Stimulated activated CD8-positive, alpha-beta memory T cell treated with anti-CD3 and anti-CD28 coated beads, Interleukin-4, amount 100 ng/mL, for 1 hour (primary cell): ENCODE data around the gene LCN12.

Experiments used
- DNase-seq, 2 donors: peaks; one replicate each; pipeline ENCODE4 v3.0.0-alpha.2; 2020; ENCODE audit warnings: low read depth in 2 of 2, low spot score in 1 of 2

The LCN12 gene

DNA sequence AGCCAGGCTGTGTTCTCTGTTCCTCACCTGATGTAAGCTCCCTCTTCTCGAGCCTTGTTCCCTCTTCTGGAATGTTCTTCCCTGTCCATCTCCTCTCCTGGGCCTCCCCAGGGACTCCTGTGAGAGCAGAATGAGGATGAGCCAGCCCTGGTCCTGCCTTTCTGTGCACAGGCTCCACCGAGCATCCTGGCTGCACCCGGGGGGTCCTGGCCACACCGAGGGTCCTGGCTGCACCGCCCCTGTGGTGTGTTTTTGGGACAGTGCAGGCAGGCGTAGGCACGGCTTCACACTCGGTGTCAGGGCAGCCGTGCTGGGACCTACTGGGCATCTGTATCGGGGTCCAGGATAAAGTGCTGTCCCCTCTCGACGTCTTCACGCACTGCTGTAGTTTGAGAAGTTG, 25.3 kb upstream of the LCN12 start:
- no peak for DNase-seq

DNA sequence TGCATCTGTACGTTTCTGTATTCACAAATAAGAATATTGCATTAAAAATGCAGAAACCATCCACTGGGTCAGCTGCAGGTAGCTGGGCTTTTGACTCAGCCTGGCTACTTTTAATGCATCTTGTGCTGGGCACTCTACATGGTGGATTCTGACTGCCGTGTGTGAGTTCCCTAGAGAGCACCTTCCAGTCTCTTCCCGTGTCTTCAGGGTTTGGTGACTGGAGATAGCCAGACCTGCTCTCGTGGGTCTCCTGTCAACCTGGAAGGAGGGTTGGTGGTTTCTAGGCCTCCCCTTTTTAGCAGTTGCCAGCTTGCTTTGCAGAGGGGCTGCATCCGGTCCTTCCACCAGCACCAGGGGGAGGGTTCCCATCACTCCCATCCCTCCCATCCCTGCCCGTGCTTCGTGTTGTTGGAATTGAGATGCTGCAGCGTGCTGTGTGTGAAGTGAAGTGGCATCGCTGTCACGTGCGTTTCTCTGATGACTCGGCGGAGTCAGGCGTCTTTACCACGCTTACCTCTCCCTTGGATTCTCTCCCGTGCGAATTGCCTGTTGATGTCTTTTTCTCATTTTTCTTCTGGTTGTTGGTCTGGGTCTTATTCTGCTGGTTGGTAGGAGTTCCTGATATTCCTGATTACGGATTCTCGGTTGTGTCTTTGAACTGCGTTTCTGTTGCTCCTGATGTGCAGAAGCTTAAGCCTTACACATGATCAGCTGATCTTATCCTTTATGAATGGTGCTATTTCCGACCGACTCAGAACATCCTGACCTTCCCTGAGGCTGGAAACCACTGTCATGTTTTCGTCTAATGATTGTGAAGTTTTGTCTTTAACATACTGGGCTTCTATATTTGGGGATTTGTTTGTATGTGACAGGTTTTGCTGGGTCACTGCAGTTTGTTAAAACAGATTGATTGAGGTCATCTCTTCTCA, 24.5 kb upstream of the LCN12 start:
- DNase-seq, result no peak

DNA sequence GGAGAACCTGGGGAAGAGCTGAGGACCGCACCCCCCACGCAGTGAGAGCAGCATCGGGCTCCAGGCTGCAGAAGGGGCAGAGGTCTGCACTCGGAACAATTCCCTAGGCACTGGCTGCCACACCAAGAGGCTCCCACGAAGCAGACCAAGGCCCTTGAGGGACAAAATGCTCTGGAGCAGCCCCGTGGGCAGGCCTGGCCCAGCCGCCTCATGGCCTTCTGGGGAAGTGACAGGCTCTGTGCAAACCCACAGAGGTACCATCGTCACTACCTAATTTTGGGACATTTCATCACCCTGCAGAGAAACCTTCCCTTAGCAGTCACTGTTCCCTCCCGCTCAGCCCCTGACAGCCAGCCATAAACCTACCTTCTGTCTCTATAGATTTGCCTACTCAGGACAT, 23.5 kb upstream of the LCN12 start:
- DNase-seq, result no peak

DNA sequence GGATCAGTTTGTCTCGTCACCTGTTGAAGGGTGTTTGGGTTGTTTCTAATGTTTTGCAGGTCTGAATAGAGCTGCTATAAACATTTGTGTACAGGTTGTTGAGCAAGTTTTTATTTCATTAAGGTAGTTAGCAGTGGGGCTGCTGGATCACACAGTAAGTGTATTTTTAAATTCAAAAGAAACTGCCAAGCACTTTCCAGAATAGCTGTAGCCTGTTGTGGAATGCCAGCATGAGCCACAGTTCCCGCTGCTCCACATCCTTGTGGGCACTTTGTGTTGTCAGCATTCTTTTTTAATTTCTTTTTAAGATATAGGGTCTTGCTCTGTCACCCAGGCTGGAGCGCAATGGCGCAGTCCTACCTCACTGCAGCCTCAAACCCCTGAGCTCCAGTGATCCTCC, 22.1 kb upstream of the LCN12 start:
- DNase-seq, result no peak

DNA sequence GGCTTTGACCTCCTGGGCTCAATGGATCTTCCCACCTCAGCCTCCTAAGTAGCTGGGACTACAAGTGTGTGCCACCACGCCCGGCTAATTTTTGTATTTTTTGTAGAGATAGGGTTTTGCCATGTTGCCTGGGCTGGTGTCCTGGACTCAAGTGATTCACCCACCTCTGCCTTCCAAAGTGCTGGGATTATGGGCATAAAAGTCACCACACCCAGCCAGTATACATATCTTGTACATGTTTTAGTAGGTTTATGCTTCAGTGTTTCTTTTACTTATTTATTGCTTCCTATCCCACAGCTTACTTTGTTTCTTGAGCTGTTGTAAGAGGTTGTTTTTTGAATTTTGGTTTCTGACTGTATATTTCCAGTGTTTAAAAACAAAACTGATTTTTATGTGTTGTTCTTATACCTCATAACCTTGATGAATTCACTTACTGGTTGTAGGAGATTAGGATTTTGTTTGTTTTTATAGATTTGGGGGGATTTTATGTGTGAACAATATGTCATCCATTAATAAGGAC, 20.4 kb upstream of the LCN12 start:
- DNase-seq, result no peak

DNA sequence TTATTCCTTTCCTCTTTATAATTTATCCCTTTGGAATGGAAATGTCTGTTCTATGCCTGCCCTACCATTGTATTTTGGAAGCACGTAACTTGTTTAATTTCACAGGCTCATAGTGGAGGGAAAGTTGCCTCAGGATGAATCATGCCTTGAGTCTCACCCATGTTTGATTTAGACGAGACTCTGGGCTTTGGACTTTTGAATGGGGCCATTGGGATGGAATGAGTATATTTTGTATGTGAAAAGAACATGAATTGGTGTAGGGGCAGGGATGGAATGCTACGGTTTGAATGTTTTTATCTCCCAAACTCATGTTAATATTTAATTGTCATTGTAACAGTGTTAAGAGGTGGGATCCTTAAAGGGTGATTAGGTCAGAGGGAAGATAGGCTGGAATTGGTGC, 17.8 kb upstream of the LCN12 start:
- DNase-seq, result no peak

DNA sequence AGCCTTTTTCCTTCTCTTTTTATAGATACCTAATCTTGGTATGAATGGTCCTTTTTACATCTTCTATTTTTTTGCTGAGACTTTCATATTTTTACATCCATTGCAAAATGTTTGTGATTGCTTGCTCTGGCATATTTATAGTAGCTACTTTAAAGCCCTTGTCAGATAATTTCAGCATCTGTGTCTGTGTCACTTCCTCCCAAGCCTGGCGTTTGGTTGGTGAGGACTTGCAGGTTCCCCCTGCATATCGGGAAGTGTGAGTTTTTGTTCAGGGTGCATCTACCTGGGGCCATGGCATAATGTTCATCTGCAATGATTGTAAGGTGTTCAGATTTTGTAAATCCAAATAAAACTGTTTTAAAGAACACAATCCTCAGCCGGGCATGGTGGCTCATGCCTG, 16.4 kb upstream of the LCN12 start:
- DNase-seq, result no peak

DNA sequence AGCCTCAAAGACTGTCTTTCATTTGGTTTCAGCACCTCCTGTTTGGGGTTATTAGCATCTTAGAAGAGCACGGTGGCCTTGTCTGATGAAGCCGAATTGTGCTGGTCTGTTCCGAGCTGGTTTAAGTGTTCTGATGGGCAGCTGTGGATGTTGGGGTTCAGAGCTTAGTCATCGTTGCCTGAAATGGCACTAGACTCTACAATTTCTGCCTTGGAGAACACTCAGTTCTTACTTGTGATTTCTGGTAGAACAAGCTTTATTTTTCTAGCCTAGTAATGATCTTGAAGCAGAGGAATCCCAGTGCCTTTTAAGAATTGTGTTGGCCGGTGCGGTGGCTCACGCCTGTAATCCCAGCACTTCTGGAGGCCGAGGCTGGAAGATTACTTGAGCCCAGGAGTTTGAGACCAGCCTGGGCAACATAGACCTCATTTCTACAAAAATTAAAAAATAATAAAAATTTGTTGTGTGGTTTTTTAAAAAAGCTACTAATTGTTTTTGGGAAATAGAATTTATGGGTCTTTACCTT, 15.4 kb upstream of the LCN12 start:
- DNase-seq, result no peak

DNA sequence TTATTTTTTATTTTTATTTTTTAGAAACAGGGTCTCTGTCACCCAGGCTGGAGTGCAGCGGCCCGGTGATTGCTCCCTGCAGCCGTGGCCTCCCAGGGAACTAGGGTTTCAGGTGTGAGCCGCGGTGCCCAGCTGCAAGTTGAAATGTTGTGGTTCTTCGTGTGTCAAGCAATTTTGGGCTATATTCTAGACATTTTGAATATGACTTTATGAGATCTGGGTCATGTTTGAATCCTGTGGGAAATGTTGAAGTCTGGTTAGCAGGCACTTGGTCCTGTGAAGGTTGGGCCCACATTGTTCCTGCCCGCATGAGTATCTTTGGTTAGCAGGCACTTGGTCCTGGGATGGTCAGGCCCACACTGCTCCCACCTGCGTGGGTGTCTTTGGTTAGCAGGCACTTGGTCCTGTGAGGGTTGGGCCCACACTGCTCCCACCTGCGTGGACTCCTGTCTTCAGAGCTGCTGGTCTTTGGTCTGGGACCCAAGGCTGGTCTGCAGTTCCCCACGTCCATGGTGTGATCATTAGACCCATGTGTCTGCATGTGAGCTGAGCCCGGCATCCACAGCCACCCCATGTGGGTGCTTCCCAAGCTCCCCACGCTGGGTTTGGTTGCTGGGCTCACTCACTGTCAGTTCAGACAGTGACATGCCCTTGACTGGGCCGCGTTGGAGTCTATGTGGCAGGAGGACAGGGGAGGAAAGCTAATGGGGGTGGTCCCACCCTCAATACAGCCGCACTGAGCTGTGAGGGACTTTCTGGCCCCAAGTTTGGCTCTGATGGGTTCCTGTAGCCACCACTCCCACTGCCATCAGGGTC, 14.7 kb upstream of the LCN12 start:
- no peak for DNase-seq

DNA sequence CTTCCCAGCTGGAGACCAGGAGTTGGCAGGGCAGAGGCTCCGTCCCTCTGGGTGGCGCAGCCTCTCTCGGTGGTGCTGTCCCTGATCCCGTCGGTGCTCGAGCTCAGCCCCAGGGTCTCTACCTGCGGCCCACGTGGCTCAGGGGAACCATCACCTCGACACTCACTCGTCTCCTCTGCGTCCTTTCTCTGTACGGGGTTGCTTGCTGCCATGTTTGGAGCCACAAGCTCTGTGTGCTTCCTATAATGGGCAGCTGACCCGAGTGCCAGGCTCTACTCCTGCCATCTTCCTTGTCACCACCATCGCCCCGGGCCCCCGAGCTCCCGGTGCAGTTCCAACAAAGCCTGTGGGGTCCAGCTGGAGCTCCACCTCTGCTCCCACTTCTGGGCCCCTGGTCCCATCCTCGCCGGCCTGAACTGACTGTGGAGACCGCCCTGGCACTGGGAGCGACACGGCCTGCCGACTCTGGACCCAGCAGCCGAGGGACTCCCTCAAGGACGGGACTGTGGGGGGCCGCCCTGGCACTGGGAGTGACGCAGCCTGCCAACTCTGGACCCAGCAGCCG, 12.6 kb upstream of the LCN12 start:
- DNase-seq, result no peak

DNA sequence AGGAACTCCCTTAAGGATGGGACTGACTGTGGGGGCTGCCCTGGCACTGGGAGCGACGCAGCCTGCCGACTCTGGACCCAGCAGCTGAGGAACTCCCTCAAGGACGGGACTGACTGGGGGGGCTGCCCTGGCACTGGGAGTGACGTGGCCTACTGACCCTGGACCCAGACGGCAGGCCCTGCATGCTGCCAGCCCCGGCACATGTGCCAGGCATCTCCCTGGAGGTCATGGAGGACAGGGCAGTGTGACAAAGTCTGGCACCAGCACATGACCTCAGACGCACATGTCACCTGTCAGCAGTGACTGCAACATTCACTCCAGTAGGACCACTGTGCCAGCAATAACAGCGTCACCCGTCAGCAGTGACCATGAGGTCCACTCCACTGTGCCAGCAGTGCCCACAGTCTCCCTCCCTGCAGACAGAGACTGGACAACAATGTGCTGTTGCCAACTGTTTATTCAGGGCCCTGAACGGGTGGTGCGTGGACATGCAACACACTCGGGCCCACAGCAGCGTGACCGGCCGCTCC, 12.0 kb upstream of the LCN12 start:
- DNase-seq, result no peak

DNA sequence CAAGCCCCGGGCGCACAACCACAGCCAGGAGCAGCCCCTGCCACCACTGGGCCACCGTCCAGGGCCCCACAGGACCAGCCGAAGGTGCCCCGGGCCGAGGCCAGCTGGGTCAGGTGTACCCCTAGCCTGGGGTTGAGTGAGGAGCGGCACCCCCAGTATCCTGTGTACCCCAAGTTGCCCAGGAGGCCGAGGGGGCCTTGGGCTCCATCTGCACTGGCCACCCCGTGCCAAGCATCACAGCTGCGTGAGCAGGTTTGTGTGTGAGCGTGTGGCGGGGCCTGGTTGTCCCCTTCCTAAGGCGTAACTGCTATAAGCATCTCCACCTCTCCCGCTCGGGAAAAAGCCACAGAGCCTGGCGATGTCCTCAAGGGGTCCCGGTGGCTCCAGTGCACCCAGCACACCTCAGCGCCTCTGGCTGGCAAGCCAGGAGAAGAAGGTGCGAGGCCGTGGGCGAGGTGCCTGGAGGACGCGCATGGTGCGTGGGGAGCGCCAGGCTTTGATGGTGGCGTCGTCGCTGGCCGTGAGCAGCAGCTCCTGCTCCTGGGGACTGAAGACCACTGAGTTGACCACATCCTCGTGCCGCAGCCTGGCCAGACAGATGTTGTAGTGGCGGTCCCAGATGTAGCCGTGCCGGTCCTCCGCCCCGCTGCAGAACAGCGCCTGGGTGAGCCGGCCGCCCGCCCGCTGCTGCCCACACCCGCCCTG, 11.4 kb upstream of the LCN12 start:
- no peak for DNase-seq

DNA sequence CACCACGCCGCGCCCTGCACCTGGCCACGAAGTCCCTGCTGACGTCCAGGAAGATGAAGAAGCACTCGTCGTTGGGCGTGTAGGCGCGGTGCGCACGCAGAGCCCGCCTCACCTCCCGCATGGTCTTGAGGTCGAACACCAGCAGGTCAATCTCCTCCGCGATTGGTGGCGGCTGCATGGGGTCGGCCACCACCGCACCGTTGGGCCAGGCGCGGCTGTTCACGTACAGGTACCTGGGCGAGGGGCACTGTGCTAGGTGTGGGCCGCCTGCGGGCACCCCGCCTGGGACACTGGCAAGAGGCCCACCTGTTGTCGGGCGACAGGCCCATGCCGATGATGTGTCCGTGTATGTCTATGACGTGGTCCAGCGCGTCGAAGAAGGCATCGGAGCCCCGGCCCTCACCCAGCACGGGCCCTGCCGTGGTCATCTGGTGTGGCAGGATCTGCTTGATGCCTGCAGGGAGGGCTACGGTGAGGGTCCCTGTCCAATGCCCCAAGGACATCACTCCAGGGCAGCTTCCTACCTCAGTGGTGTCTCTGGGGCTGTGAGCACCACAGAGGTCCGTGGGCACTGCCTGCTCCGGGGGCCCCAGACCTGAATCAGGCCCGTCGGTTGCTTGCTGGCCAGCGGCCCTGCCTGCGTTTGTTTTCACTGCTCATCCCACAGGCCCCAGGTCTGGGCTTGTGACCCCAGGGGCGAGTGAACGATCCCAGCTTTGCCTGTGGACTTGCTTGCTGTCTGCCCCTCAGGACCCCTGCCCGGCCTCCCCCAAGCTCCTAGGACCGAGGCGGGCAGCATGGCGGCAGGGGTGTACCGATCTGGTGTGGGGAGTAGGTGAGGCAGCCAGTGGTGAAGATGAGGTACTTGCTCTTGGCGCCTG, 10.6 kb upstream of the LCN12 start:
- no peak for DNase-seq

DNA sequence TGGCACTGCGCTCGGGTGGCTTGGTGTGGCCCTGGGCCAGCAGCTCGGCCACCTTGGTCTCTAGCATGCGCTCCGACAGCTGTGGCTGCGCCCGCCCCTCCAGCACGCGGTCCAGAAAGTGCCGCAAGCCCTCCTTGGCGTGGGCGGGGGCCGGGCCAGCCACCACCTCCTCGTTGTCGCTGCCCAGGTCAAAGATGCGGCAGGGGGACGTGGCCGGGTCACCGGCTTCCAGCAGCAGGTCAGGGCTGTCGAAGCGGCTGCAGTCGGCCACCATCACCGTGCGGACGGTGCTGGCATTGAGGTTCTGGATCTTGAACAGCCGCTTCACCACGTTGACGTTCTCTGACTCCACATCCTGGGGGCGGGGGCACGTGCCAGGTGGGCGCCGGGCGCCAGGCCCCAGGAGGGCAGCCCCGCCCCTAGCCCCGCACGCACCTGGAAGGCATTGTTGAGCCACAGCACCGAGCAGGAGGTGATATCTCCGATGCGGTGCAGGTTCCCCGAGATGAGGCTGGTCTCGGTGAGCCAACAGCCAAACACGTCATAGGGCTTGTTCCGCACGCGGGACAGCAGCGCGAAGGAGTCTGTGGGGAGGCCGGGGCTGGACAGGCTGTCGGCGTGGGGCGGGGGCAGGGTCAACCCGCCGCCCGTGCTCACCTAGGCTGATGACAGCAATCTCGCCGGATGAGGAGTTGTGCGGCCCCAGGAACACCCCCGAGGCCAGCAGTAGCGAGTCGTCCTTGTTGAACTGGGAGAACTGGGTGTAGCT, 9.8 kb upstream of the LCN12 start:
- DNase-seq, result no peak

DNA sequence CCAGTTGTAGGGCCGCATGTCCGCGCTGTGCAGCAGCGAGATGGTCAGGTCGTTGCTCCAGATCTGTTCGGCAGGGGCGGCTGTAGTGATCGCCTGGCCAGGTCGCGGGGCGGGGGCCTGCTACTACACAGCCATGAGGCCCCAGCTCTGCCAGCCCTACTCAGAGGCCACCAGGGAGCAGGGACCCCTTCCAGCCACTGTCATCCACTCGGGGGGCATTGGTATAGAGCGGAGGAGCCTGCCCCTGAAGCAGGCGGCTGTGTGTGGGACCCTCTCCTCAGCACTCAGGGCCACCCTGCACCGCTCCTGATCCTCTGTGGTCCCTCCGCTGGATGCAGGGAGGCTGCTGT, 9.2 kb upstream of the LCN12 start:
- DNase-seq, result no peak

DNA sequence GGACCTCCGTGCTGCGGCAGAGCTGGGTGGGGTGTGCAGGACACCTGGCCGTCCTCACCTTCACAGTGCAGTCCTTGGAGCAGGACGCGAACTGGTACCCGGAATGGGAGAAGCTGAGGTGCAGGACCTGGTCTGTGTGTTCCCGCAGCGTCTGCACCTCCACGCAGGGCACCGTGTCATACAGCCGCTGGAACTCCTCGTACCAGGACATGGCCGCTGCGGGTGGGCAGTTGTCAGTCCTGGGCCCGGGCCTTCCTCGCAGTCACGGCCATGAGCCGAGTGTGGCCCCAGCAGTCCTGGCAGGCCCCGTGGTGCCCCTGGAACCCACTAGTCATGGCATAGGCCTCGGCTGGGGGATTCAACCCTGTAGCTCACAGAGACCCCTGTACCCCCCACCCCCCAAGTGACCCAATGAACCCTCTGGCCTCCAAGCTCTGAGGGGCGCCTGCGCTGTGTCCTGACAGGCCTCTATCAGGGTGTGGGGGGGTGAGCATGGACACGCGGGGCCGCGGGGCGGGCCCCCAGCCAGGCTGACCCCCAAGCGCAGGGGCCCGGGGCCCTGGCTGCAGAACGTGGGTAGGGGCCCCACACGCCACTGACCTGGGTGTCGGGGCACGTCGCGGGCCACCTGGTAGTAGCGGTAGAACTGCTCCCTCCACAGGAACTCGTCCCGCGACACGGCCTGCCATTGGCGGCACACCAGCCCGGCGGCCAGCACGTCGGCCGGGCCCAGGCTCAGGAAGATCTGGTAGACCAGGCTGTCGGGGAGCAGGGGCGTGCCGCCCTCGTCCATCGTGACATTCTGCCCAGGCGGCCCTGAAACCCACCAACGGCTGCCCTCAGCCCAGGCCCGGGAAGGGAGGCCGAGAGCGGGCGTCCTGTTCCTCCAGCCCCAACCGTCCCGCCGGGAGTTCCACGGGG, 8.5 kb upstream of the LCN12 start:
- no peak for DNase-seq

DNA sequence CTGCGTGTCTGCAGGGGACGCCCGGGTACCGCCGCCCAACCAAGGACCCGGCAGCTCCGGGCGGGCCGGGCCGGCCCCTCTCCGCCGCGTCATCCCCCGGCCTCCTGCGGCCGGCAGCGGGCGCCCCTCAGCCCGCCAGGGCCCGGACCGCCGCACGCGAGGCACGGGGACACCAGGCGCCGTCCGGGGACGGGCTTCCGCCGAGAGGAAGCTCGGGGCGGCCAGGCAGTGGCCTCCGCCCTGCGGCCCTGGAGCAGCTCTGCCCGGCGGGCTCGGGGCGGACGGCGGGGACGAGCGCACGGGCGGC, 7.9 kb upstream of the LCN12 start:
- DNase-seq, result no peak
